CD4-positive, alpha-beta memory T cell (primary cell): Measurements from ENCODE around the gene CDKN2D. TPM values are rescaled to one million over a fixed set of nuclear protein-coding genes. Genes with fewer than 3 reads are reported as not detected.

Experiments used
- CTCF ChIA-PET: fragments of 350-600 bp; sonication (Branson Sonifier 250); formaldehyde crosslinking; loops from one replicate; lab custom pipeline; 2021; ENCODE audit warnings: inconsistent platforms; ENCODE audit not compliant: partially characterized antibody; lab: Charles Lee
- POLR2A ChIA-PET: fragments of 350-600 bp; sonication (Branson Sonifier 250); formaldehyde crosslinking; loops from one replicate; lab custom pipeline; 2021; ENCODE audit not compliant: partially characterized antibody; lab: Charles Lee
- DNase-seq, 5 donors: peaks; one replicate each; pipeline versions ENCODE4 v3.0.0 to v3.0.0-alpha.2; 2020 to 2022; ENCODE audit warnings: mixed read lengths in 1 of 5
- H3K27ac ChIP-seq: one replicate; pipeline ENCODE4 v1.7.0; 2013; ENCODE audit warnings: low read depth, low read length
- H3K27me3 ChIP-seq: 2 replicates; pipeline ENCODE4 v1.7.0; 2013; ENCODE audit warnings: mild to moderate bottlenecking, low read length, moderate library complexity; ENCODE audit not compliant: insufficient read depth
- H3K36me3 ChIP-seq: 2 replicates; pipeline ENCODE4 v1.7.0; 2013; ENCODE audit warnings: mild to moderate bottlenecking, low read length, moderate library complexity; ENCODE audit not compliant: insufficient read depth
- H3K4me1 ChIP-seq: 2 replicates; pipeline ENCODE4 v1.7.0; 2013; ENCODE audit warnings: mild to moderate bottlenecking, low read length, moderate library complexity; ENCODE audit not compliant: insufficient read depth
- H3K4me3 ChIP-seq, 2 donors: one replicate each; pipeline ENCODE4 v1.7.0; 2013; ENCODE audit warnings: low read length in 2 of 2, mild to moderate bottlenecking in 1 of 2
- H3K9me3 ChIP-seq, 2 donors: one replicate each; pipeline ENCODE4 v1.7.0; 2013; ENCODE audit warnings: low read length in 2 of 2, control low read depth in 1 of 2; ENCODE audit not compliant: control insufficient read depth in 1 of 2
- H3K27ac Mint-ChIP-seq, 7 donors: one replicate each; pipeline ENCODE4 v1.8.0; 2020 to 2021; ENCODE audit warnings: mixed read lengths in 7 of 7, mild to moderate bottlenecking in 6 of 7, inconsistent platforms in 3 of 7, moderate library complexity in 3 of 7
- H3K27me3 Mint-ChIP-seq, 2 donors: one replicate each; pipeline ENCODE4 v1.8.0; 2020 to 2021; ENCODE audit warnings: mixed read lengths in 2 of 2
- H3K36me3 Mint-ChIP-seq, 2 donors: one replicate each; pipeline ENCODE4 v1.8.0; 2020 to 2021; ENCODE audit warnings: mixed read lengths in 2 of 2, inconsistent platforms in 1 of 2, mild to moderate bottlenecking in 1 of 2
- H3K4me1 Mint-ChIP-seq, 4 donors: one replicate each; pipeline ENCODE4 v1.8.0; 2020 to 2021; ENCODE audit warnings: mixed read lengths in 4 of 4, mild to moderate bottlenecking in 1 of 4
- H3K4me3 Mint-ChIP-seq, 8 donors: one replicate each; pipeline ENCODE4 v1.8.0; 2020 to 2021; ENCODE audit warnings: mixed read lengths in 8 of 8, mild to moderate bottlenecking in 7 of 8, moderate library complexity in 6 of 8, inconsistent platforms in 3 of 8
- H3K9me3 Mint-ChIP-seq, 8 donors: one replicate each; pipeline ENCODE4 v1.8.0; 2020 to 2021; ENCODE audit warnings: mixed read lengths in 8 of 8, mild to moderate bottlenecking in 5 of 8, inconsistent platforms in 3 of 8, moderate library complexity in 1 of 8
- intact Hi-C: fragments of 100-400 bp; cut with micrococcal nuclease; formaldehyde crosslinking; loops from one replicate; pipeline ENCODE4 v1.15.1; 2023
- polyA plus RNA-seq, 2 donors: library from polyadenylated mRNA; unstranded; fragments of 300-500 nt; fragmentation: Illumina TruSeq; gene quantifications; one replicate each; pipeline ENCODE4 v1.2.3, GENCODE V29; 2021
- total RNA-seq, 2 experiments: library from RNA; stranded (reverse); gene quantifications; one replicate each; pipeline ENCODE4 v1.2.3, GENCODE V29; 2021

Gene CDKN2D
- total and polyA plus RNA-seq, 4 experiments from 2014 or later = 25.6 to 159 (median 79.4) TPM

DNA sequence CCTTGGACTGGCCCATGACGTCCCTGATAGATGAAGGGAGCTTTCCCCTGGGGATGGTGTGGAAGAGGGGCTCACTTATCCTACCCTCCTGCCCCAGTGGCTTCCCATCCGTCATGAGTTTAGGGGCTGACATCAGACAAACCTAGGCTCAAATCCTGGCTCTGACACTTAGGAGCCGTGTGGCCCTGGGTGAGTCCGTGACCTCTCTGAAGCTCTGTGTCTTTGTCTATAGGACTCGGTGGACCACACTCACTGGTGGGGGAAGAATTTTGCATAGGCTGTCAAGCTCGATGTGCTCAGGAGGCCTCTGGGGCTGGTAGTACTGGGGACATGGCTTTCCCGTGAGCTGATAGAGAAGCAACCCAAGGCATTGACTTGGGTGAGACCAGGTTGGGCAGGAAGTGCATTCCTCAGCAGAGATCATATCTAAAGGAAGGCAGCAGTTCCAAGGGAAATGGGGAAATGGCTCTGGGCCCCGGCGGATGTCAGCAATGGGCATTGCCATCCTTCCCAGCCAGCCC, 35.7 kb upstream of the CDKN2D start:
- Histone ChIP-seq H3K4me3 (peak overlapping the region; percentile 85 to 94), H3K4me1 (peaks cover 29% of the 10 kb centered on the region), H3K27me3 (no peaks in the 10 kb centered on the region), H3K27ac (peak overlapping the region; percentile 96), H3K9me3 (no peaks in the 10 kb centered on the region), H3K36me3 (no peaks in the 10 kb centered on the region)
- Mint-ChIP-seq H3K27ac (peak overlapping the region; percentile 99 to 100 (median 100)), H3K4me1 (peaks cover 17 to 34% (median 21%) of the 10 kb centered on the region in 4 donors), H3K4me3 (peak overlapping the region; percentile 98 to 99 (median 99)), H3K27me3 (no peaks in the 10 kb centered on the region), H3K9me3 (peaks cover 0 to 2% (median 0%) of the 10 kb centered on the region in 8 donors), H3K36me3 (peaks cover 0 to 12% of the 10 kb centered on the region in 2 donors)
- ChIA-PET POLR2A (interaction anchor here (1.0 to 4.6 kb wide), 22 partner anchors 8 to 1687 kb away, joined by 3 to 65 read pairs (median 14); partner anchors contain the start of genes CDKN2D, KRI1, QTRT1 and S1PR5), CTCF (interaction anchor here (0.6 to 7.5 kb wide), 10 partner anchors 12 to 125 kb away, joined by 3 to 53 read pairs (median 4); partner anchors contain the start of gene QTRT1)
- intact Hi-C loops = loop anchor here (1.0 to 5.0 kb wide), 2 partner anchors 37 to 40 kb away; partner anchors contain the start of genes CDKN2D and KRI1
- peak in 2 of 5 donors; percentile 22 to 47 for DNase-seq

DNA sequence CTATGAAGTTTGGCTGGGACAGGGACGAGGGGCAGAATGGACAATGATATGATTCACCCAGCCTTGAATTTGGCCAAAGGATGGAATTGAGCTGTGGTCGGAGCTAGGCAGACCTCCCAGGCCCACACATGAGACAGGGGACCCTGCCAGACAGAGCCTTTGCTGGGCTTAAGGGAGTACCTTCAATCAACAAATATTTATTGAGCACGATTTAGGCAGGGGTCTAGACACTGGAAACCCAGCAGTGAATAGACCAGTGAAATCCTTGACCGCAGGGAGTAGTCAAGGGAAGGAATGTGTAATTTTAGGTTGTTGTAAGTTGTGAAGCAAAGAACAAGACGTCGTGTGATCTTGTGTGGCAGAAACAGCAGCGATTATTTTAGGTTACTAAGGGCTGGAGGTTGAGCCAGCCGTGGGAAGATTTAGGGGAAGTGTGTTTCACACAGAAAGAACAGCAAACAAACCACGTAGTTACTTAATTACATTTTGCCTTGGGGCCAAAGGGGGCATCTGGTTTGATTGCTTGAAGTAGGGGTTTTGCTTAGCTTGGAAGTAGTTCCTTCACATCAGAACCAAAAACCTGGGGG, 35.2 kb upstream of the CDKN2D start:
- POLR2A ChIA-PET = interaction anchor here (0.7 to 4.6 kb wide), 29 partner anchors 8 to 1687 kb away, joined by 3 to 65 read pairs (median 7); partner anchors contain the start of genes CDKN2D, DNM2, KRI1 and QTRT1
- peaks cover 17 to 34% (median 21%) of the 10 kb centered on the region in 4 donors for H3K4me1 Mint-ChIP-seq
- Histone ChIP-seq H3K4me3 (peak overlapping the region; percentile 85 to 94), H3K9me3 (no peaks in the 10 kb centered on the region), H3K27ac (peak overlapping the region; percentile 96), H3K36me3 (no peaks in the 10 kb centered on the region), H3K4me1 (peaks cover 29% of the 10 kb centered on the region), H3K27me3 (no peaks in the 10 kb centered on the region)
- H3K9me3 Mint-ChIP-seq = peaks cover 0 to 2% (median 0%) of the 10 kb centered on the region in 8 donors
- CTCF ChIA-PET = interaction anchor here (0.6 to 7.5 kb wide), 9 partner anchors 12 to 125 kb away, joined by 3 to 53 read pairs (median 3); partner anchors contain the start of gene QTRT1
- intact Hi-C loops = loop anchor here (1.0 to 5.0 kb wide), 4 partner anchors 23 to 50 kb away; partner anchors contain the start of genes CDKN2D, ILF3 and KRI1
- peak; percentile 40 to 69 (median 57) for DNase-seq
- peaks cover 0 to 12% of the 10 kb centered on the region in 2 donors for H3K36me3 Mint-ChIP-seq
- no peaks in the 10 kb centered on the region for H3K27me3 Mint-ChIP-seq
- peak overlapping the region; percentile 98 to 99 (median 99) for H3K4me3 Mint-ChIP-seq
- H3K27ac Mint-ChIP-seq = peak overlapping the region; percentile 99 to 100 (median 100)

DNA sequence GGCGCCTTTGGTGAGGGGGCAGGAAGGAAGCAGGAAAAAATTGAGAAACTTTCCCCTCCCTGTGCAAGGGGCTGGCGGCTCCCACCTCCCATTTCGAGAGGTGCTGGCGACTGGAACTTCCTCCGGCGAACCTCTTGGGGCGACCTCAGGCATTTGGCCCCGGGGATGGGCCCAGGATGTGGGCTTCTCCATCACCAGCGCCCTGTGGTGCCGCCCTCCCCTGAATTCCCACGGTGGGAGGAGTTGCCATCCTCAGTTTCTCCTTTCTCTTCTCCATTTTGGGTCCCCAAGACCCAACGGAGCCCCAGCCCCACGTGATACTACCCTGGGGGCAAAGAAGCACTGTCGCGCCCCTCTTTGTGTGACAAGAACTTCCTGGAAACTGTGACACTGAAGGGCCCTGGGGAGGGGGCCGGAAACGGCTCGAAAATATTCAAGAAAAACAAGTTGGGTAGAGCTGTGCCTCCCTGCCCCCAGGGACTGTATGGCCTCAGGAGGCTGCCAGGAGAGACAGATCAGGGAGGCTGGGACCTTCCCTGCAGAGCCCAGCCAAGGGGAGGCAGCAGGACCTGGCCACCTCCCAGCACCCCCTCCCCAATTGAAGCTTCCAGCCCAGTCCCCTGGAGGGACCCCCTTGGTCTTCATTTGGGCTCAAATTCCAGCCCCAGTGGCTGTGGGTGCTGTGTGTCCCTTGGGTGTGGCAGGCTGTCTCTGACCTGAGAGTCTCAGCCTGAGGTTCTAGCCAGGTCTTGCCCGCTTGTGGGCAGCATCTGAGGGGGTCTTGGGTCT, 34.5 kb upstream of the CDKN2D start:
- no peaks in the 10 kb centered on the region for H3K27me3 Mint-ChIP-seq

DNA sequence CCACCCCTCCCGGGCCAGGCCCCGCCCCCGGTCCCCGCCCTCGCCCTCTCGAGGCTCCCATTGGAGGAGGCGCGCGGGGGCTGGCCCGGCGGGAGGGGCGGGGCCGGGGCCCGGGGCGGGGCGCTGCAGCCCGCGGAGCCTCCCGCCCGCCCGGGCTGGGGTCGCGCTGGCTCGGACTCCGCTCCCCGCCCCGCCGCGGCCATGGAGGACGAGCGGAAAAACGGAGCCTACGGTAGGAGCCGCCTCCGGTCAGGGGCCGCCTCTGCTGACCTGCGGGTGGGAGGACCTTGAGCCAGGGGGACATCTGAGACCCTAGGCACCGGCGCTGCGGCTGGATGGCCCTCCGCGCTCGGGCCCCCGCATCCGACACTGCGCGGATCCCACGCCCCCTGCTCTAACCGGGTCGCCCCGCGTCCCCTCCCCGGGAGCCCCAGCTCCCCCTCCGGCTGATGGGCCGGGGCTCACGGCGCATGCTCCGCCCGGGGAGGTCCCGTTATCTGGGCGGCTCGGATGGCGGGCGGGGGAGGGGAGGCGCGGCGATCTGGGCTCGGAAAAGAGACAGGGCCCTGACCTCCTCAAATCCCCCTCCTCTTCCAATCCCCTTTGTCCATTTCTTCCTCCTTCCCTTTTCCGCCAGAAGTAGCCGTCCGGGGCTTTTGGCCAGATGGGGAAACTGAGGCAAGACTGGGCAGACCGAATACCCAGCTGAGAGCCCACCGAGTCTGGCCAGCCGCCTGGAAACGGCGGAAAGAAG, 33.7 kb upstream of the CDKN2D start:
- Mint-ChIP-seq H3K36me3 (peaks cover 0 to 12% of the 10 kb centered on the region in 2 donors), H3K27ac (peak overlapping the region; percentile 99 to 100 (median 100)), H3K4me3 (peak overlapping the region; percentile 98 to 99 (median 99)), H3K27me3 (no peaks in the 10 kb centered on the region), H3K4me1 (peaks cover 17 to 34% (median 21%) of the 10 kb centered on the region in 4 donors), H3K9me3 (peaks cover 0 to 2% (median 0%) of the 10 kb centered on the region in 8 donors)
- Histone ChIP-seq H3K4me1 (peaks cover 29% of the 10 kb centered on the region), H3K36me3 (no peaks in the 10 kb centered on the region), H3K27me3 (no peaks in the 10 kb centered on the region), H3K27ac (peak overlapping the region; percentile 96), H3K9me3 (no peaks in the 10 kb centered on the region), H3K4me3 (peak overlapping the region; percentile 85 to 94)
- intact Hi-C loops = loop anchor here (1.0 to 5.0 kb wide), 3 partner anchors 21 to 52 kb away; partner anchors contain the start of genes CDKN2D, ILF3 and KRI1
- DNase-seq = peak; percentile 82 to 84 (median 84)
- CTCF ChIA-PET = interaction anchor here (0.7 to 7.5 kb wide), 9 partner anchors 8 to 97 kb away, joined by 3 to 53 read pairs (median 3); no protein-coding TSS in a partner anchor
- POLR2A ChIA-PET = interaction anchor here (0.8 to 4.6 kb wide), 26 partner anchors 10 to 269 kb away, joined by 3 to 65 read pairs (median 6); partner anchors contain the start of genes CDKN2D, KRI1, QTRT1 and SLC44A2

More for the DNA sequence above, 34.5 kb upstream of the CDKN2D start:
- peak overlapping the region; percentile 96 for H3K27ac ChIP-seq
- H3K27me3 ChIP-seq = no peaks in the 10 kb centered on the region
- peaks cover 0 to 12% of the 10 kb centered on the region in 2 donors for H3K36me3 Mint-ChIP-seq
- H3K9me3 ChIP-seq = no peaks in the 10 kb centered on the region
- CTCF ChIA-PET = interaction anchor here (0.6 to 7.5 kb wide), 7 partner anchors 13 to 46 kb away, joined by 3 to 53 read pairs (median 3); no protein-coding TSS in a partner anchor
- peak overlapping the region; percentile 98 to 99 (median 99) for H3K4me3 Mint-ChIP-seq
- H3K4me1 Mint-ChIP-seq = peaks cover 17 to 34% (median 21%) of the 10 kb centered on the region in 4 donors
- H3K27ac Mint-ChIP-seq = peak overlapping the region; percentile 99 to 100 (median 100)
- intact Hi-C loops = loop anchor here (1.0 to 5.0 kb wide), 3 partner anchors 22 to 51 kb away; partner anchors contain the start of genes CDKN2D, ILF3 and KRI1
- DNase-seq = peak; percentile 76 to 93 (median 84)
- H3K36me3 ChIP-seq = no peaks in the 10 kb centered on the region
- H3K9me3 Mint-ChIP-seq = peaks cover 0 to 2% (median 0%) of the 10 kb centered on the region in 8 donors
- H3K4me3 ChIP-seq = peak overlapping the region; percentile 85 to 94
- peaks cover 29% of the 10 kb centered on the region for H3K4me1 ChIP-seq
- POLR2A ChIA-PET = interaction anchor here (0.7 to 4.6 kb wide), 29 partner anchors 9 to 1688 kb away, joined by 3 to 65 read pairs (median 7); partner anchors contain the start of genes CDKN2D, DNM2, KRI1 and QTRT1

DNA sequence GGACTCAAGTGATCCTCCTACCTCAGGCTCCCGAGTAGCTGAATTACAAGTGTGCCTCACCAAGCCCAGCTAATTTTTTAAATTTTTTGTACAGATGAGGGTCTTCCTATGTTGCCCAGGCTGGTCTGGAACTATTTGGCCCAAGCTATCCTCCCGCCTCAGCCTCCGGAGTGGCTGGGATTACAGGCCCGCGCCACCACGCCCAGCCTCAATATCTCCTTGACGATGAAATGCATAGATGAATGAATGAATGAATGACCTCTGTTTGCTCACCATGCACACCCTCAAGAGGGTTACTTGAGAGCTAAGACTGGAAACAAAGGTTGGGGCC, 33.2 kb upstream of the CDKN2D start:
- Histone ChIP-seq H3K4me3 (no peak overlapping the region), H3K27me3 (no peaks in the 10 kb centered on the region), H3K36me3 (no peaks in the 10 kb centered on the region), H3K9me3 (no peaks in the 10 kb centered on the region), H3K4me1 (peaks cover 31% of the 10 kb centered on the region), H3K27ac (no peak overlapping the region)
- intact Hi-C loops = loop anchor here (5.0 kb wide), 1 partner anchor 35 kb away; the partner anchor contains the start of genes CDKN2D and KRI1
- Mint-ChIP-seq H3K9me3 (no peaks in the 10 kb centered on the region), H3K4me1 (peaks cover 16 to 35% (median 19%) of the 10 kb centered on the region in 4 donors), H3K4me3 (peak overlapping the region; percentile 70 to 81 (median 78)), H3K27me3 (no peaks in the 10 kb centered on the region), H3K27ac (peak overlapping the region; percentile 73 to 94 (median 82)), H3K36me3 (peaks cover 0 to 10% of the 10 kb centered on the region in 2 donors)
- CTCF ChIA-PET = interaction anchor here (1.0 to 7.5 kb wide), 7 partner anchors 8 to 98 kb away, joined by 3 to 53 read pairs (median 4); no protein-coding TSS in a partner anchor
- no peak for DNase-seq
- POLR2A ChIA-PET = interaction anchor here (0.6 to 4.6 kb wide), 17 partner anchors 10 to 268 kb away, joined by 3 to 65 read pairs (median 17); partner anchors contain the start of genes KRI1, QTRT1, SLC44A2 and TYK2
